Measurements from ENCODE around the gene MRPS24.
"Not testable (repeated sequence)": the region's sequence is repeated elsewhere in the genome, so short reads cannot be mapped to it uniquely, and the experiment has no call there.

The MRPS24 gene

DNA sequence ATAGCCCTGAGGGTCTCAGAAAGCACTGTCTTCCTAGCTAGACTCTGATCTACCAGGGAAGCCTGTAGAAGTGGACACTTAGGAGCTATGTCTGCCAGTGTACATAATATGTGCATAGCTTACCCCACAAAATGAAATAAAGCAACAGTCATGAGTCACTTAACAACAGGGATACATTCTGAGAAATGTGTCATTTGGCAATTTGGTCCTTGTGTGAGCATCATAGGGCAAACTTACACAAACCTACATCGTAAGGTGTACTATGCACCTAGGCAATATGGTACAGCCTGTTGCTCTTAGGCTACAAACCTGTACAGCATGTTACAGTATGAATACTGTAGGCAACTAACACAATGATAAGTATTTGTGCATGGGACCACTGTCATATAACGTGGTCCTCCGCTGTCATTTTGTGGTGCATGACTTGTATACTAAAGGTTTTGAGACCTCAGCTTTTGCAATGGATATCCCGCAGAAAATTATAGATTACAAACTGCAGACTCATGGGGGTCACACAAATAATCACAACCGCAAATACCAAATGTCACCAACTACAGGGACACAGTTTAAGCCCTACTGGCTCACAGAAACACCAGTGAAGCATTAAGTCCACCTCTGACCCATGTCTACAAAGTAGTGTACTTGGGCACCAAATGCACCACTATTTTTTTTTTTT is 35.4 kb upstream of the MRPS24 start:
- TF ChIP-seq, protein P1, sequence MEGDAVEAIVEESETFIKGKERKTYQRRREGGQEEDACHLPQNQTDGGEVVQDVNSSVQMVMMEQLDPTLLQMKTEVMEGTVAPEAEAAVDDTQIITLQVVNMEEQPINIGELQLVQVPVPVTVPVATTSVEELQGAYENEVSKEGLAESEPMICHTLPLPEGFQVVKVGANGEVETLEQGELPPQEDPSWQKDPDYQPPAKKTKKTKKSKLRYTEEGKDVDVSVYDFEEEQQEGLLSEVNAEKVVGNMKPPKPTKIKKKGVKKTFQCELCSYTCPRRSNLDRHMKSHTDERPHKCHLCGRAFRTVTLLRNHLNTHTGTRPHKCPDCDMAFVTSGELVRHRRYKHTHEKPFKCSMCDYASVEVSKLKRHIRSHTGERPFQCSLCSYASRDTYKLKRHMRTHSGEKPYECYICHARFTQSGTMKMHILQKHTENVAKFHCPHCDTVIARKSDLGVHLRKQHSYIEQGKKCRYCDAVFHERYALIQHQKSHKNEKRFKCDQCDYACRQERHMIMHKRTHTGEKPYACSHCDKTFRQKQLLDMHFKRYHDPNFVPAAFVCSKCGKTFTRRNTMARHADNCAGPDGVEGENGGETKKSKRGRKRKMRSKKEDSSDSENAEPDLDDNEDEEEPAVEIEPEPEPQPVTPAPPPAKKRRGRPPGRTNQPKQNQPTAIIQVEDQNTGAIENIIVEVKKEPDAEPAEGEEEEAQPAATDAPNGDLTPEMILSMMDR (IDR thresholded peaks at IDR 0.05; ENCODE audit: insufficient read depth, missing control alignments), result no peak
- FAIRE-seq (no peak), DNase-seq (ENCODE audit: insufficient read length, low spot score) (no peak)

DNA sequence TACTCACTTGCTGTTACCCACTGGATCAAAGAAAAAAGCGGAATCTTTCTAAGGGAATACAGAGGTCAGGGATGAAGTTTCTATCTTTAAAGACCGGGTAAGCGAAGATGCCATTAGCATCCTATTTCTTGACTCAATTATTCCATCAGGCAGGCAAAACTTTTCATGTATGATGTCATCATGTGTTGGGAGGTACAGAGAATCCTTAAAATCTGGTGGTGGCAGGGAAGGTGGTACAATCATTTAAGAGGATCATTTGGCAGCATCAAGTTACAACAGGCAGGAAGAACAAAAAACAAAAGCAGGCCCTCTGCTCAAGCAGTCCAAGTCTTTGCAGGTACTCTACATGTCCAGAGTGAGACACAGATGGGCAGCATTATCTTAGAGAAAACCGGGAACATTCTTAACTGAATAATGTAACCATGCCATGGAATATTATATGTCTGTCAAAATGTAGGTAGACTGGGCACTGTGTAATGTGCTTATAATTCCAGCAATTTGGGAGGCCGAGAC is 33.3 kb upstream of the MRPS24 start:
- FAIRE-seq (no peak), DNase-seq (ENCODE audit: insufficient read length, low spot score) (no peak)
- TF ChIP-seq, protein P1 (IDR thresholded peaks at IDR 0.05; ENCODE audit: insufficient read depth, missing control alignments), result no peak

DNA sequence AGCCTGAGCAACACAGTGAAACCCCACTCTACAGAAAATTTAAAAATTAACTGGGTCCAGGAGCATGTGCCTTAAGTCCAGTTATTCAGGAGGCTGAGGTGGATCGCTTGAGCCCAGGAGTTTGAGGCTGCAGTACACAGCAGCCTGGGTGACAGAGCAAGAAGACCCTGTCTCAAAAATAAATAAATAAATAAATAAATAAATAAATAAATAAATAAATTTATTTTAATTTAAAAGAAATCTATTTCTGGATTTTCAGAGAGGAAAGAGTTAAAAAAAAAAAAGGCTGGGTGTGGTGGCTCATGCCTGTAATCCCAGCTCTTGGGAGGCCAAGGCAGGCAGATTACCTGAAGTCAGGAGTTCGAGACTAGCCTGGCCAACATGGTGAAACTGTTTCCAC is 29.3 kb upstream of the MRPS24 start:
- FAIRE-seq; DNase-seq (ENCODE audit: insufficient read length, low spot score): not testable (repeated sequence)

DNA sequence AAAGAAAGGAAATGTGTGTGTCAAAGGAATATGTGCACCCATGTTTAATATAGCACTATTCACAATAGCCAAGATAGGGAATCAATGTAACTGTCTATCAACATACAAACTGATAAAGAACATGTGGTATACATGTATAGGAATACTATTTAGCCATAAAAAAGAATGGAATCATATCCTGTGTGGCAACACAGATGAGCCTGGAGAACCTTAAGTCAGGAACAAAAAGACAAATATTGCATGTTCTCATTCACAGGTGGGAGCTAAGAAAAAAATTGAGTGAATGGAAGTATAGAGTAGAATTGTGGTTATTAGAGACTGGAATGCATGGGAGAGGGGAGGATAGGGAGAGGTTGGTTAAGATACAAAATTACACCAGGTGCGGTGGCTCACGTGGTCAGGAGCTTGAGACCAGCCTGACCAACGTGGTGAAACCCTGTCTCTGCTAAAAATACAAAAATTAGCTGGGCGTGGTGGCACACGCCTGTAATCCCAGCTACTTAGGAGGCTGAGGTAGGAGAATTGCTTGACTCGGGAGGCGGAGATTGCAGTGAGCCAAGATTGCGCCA is 26.6 kb upstream of the MRPS24 start:
- TF ChIP-seq, protein P1 (IDR thresholded peaks at IDR 0.05; ENCODE audit: insufficient read depth, missing control alignments), result no peak
- FAIRE-seq, result no peak

DNA sequence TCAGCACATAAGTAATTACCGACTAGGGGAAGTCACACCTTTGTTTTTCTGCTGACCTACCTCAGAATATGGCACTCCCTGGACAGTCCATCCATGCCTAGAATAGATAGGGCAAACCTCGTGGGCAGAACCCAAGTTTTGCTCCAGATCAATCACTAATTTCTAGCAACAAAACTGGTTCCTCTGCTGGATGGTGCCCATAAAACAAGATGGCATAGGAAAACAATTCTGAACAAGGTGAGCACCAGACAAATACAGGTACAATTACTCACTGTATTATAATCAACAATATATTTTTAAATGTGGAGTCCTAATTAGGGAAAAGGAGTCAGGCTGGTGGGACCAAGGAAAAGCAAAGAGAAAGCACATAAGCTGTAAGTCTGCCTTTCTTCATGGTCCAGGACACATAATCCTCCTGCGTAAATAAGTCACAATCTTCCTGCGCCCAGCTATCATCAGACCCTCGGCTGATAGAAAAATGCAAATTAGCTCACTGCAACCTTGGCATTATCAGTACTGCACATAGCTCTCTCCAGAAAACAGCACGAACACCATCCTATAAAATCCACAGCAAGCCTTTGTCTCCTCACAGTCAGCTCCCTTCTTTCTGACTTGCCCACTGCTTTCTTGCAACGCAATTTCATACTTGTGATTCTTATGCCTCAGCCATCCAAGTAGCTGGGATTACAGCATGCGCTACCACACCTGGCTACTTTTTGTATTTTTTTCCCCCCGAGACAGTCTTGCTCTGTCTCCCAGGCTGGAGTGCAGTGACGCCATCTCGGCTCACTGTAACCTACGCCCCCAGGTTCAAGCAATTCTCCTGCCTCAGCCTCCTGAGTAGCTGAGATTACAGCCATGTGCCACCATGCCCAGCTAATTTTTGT is 22.0 kb upstream of the MRPS24 start:
- TF ChIP-seq, protein P1 (IDR thresholded peaks at IDR 0.05; ENCODE audit: insufficient read depth, missing control alignments), result no peak
- FAIRE-seq (no peak), DNase-seq (ENCODE audit: insufficient read length, low spot score) (no peak)

More for the DNA sequence above, 26.6 kb upstream of the MRPS24 start:
- DNase-seq (ENCODE audit: insufficient read length, low spot score), result no peak

DNA sequence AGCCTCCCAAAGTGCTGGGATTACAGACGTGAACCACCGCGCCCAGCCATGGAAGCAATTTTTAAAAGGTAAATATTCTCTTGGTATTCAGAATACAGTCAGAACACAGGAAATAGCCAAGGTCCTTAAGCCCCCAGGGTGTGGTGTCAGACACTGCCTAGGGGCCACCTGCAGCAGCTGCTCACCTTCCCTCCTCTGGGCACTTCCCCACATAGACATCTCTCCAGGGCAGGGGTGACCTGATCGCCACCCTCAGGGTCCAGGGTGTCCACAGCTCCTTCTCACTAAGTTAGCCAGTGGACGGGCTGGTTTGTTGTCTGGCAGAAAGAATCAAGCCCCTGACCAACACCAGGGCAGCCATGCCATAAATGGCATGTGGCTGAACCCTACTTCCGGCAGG is 21.2 kb upstream of the MRPS24 start:
- DNase-seq (ENCODE audit: insufficient read length, low spot score) (no peak), FAIRE-seq (no peak)
- TF ChIP-seq, protein P1 (IDR thresholded peaks at IDR 0.05; ENCODE audit: insufficient read depth, missing control alignments), result no peak
